ENCODE measurements around the gene CCDC80.

The CCDC80 gene

DNA sequence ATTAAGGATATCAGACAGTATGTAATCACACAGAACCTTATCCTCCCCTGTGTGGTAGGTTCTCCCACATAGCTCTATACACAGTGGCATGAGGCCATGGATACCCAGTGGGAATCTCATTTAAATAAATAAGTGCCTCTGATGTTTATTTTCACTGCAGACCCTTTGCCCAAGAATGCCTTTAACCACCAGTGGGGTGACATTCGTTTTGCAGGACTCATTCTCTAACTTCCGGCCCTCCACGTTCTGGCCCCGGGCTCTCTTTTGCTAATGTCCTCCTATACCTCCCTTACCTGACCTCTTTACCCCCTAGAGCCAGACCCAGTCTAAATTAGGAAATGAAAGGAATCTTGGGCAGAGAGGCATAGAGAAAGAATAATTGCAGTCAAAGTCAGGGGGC is 8.3 kb downstream of the CCDC80 start:
- Histone ChIP-seq H3K9ac (no peak overlapping the region), H3K4me1 (peaks cover 0 to 14% (median 0%) of the 10 kb centered on the region in 10 experiments; a peak in 6 of 20 replicates), H3K36me3 (no peaks in the 10 kb centered on the region), H4K20me1 (no peaks in the 10 kb centered on the region), H3K9me3 (replicated peaks in 1 of 11) (no peaks in the 10 kb centered on the region), H3K27ac (no peak overlapping the region), H3K27me3 (no peaks in the 10 kb centered on the region), H3K4me2 (peak overlapping the region in 3 of 11 experiments; percentile 12 to 38 (median 16); a peak in 5 of 22 replicates), H3K4me3 (no peak overlapping the region)
- TF ChIP-seq Cebpa-rat (IDR thresholded peaks at IDR 0.05), result no peak

- Histone ChIP-seq H4K20me1 (no peaks in the 10 kb centered on the region), H3K36me3 (no peaks in the 10 kb centered on the region), H3K4me2 (no peak overlapping the region), H3K9me3 (replicated peaks in 1 of 11) (no peaks in the 10 kb centered on the region), H3K9ac (no peak overlapping the region), H3K4me3 (no peak overlapping the region), H3K27ac (no peak overlapping the region), H3K4me1 (peaks cover 0 to 14% (median 0%) of the 10 kb centered on the region in 10 experiments; a peak in 6 of 20 replicates), H3K27me3 (no peaks in the 10 kb centered on the region)
- TF ChIP-seq Cebpa-rat (IDR thresholded peaks at IDR 0.05), result no peak
Observed at GRCh38 chr3:112631257-112631656, 9.7 kb downstream of the CCDC80 start.

GRCh38 chr3:112629425-112629824 is 11.5 kb downstream of the CCDC80 start:
- Histone ChIP-seq H3K4me3 (no peak overlapping the region), H3K36me3 (no peaks in the 10 kb centered on the region), H3K9ac (no peak overlapping the region), H4K20me1 (no peaks in the 10 kb centered on the region), H3K4me2 (no peak overlapping the region), H3K4me1 (peaks cover 0 to 14% (median 0%) of the 10 kb centered on the region in 10 experiments; a peak in 6 of 20 replicates), H3K27me3 (no peaks in the 10 kb centered on the region), H3K27ac (no peak overlapping the region), H3K9me3 (replicated peaks in 1 of 11) (no peaks in the 10 kb centered on the region)
- no peak for TF ChIP-seq Cebpa-rat (IDR thresholded peaks at IDR 0.05)

- Histone ChIP-seq H3K36me3 (no peaks in the 10 kb centered on the region), H3K27ac (no peak overlapping the region), H3K4me2 (no peak overlapping the region), H3K4me3 (no peak overlapping the region), H3K9me3 (replicated peaks in 1 of 11) (no peaks in the 10 kb centered on the region), H3K9ac (no peak overlapping the region), H3K27me3 (no peaks in the 10 kb centered on the region), H4K20me1 (no peaks in the 10 kb centered on the region), H3K4me1 (peaks cover 0 to 6% (median 0%) of the 10 kb centered on the region in 10 experiments; a peak in 6 of 20 replicates)
- no peak for TF ChIP-seq Cebpa-rat (IDR thresholded peaks at IDR 0.05)
Observed at GRCh38 chr3:112627919-112628466, 12.9 kb downstream of the CCDC80 start.

GRCh38 chr3:112627419-112627818 is 13.5 kb downstream of the CCDC80 start:
- no peaks in the 10 kb centered on the region for H4K20me1 ChIP-seq
- no peaks in the 10 kb centered on the region for H3K36me3 ChIP-seq
- no peaks in the 10 kb centered on the region for H3K27me3 ChIP-seq
- H3K9me3 ChIP-seq (replicated peaks in 1 of 11), result no peaks in the 10 kb centered on the region
- H3K4me3 ChIP-seq, result no peak overlapping the region
- no peak for TF ChIP-seq Cebpa-rat (IDR thresholded peaks at IDR 0.05)
- H3K27ac ChIP-seq, result no peak overlapping the region
- H3K4me1 ChIP-seq, result peaks cover 0 to under 1% (median 0%) of the 10 kb centered on the region in 10 experiments; a peak in 3 of 20 replicates
- H3K9ac ChIP-seq, result no peak overlapping the region
- no peak overlapping the region for H3K4me2 ChIP-seq

DNA sequence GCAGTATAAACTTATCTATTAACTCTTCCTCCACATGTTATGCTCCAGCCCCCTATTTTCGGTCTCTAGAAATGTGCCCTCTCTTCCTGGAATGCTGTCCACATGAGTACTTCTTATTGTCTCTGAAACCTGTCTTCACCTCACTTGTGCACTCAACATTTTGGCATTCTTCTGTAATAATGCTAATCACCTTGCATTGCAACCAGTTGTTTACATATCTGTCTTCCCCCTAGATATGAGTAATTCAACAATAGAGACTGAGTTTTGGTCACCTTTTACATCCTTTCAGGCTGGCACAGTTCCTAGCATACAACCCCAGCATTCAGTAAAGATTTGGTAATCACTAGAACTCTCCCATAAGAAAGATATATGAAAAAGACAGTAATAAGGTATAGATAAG is 17.2 kb downstream of the CCDC80 start:
- Histone ChIP-seq H3K4me2 (no peak overlapping the region), H3K4me3 (no peak overlapping the region)
- no peak for TF ChIP-seq Cebpa-rat (IDR thresholded peaks at IDR 0.05)

GRCh38 chr3:112623213-112623612 is 17.7 kb downstream of the CCDC80 start:
- Histone ChIP-seq H3K27ac (no peak overlapping the region), H3K4me3 (no peak overlapping the region), H3K4me1 (peaks cover 0 to 7% (median 0%) of the 10 kb centered on the region in 10 experiments; a peak in 3 of 20 replicates), H4K20me1 (no peaks in the 10 kb centered on the region), H3K4me2 (no peak overlapping the region), H3K36me3 (no peaks in the 10 kb centered on the region), H3K27me3 (no peaks in the 10 kb centered on the region), H3K9ac (no peak overlapping the region), H3K9me3 (replicated peaks in 1 of 11) (no peaks in the 10 kb centered on the region)
- no peak for TF ChIP-seq Cebpa-rat (IDR thresholded peaks at IDR 0.05)

More for the DNA sequence above, 17.2 kb downstream of the CCDC80 start:
- Histone ChIP-seq H3K27me3 (no peaks in the 10 kb centered on the region), H3K27ac (no peak overlapping the region), H3K9ac (no peak overlapping the region), H4K20me1 (no peaks in the 10 kb centered on the region), H3K4me1 (peaks cover 0 to 7% (median 0%) of the 10 kb centered on the region in 10 experiments; a peak in 3 of 20 replicates), H3K36me3 (no peaks in the 10 kb centered on the region), H3K9me3 (replicated peaks in 1 of 11) (no peaks in the 10 kb centered on the region)

GRCh38 chr3:112619295-112619694 is 21.6 kb downstream of the CCDC80 start:
- no peaks in the 10 kb centered on the region for H3K9me3 ChIP-seq (replicated peaks in 1 of 11)
- H3K36me3 ChIP-seq, result no peaks in the 10 kb centered on the region
- no peak overlapping the region for H3K27ac ChIP-seq

GRCh38 chr3:112617285-112617684 is 23.7 kb downstream of the CCDC80 start:
- Histone ChIP-seq H3K27ac (no peak overlapping the region), H3K4me2 (no peak overlapping the region), H3K9ac (no peak overlapping the region), H3K4me1 (peaks cover 0 to 7% (median 0%) of the 10 kb centered on the region in 10 experiments; a peak in 3 of 20 replicates), H3K36me3 (no peaks in the 10 kb centered on the region), H3K4me3 (no peak overlapping the region), H3K9me3 (replicated peaks in 1 of 11) (no peaks in the 10 kb centered on the region), H4K20me1 (no peaks in the 10 kb centered on the region), H3K27me3 (no peaks in the 10 kb centered on the region)
- TF ChIP-seq Cebpa-rat (IDR thresholded peaks at IDR 0.05), result no peak

More at GRCh38 chr3:112619295-112619694, 21.6 kb downstream of the CCDC80 start:
- Histone ChIP-seq H3K4me2 (no peak overlapping the region; a peak in 1 of 22 replicates), H3K4me1 (peaks cover 0 to 7% (median 0%) of the 10 kb centered on the region in 10 experiments; a peak in 3 of 20 replicates), H3K4me3 (no peak overlapping the region), H4K20me1 (no peaks in the 10 kb centered on the region), H3K27me3 (no peaks in the 10 kb centered on the region), H3K9ac (no peak overlapping the region)
- TF ChIP-seq Cebpa-rat (IDR thresholded peaks at IDR 0.05), result no peak

Measured in BLaER1 treated with 17β-estradiol and CSF1 and Interleukin-3, amounts not matched to agents 10 nM and 100 nM (cell line).